GM23248 (cell line): ENCODE results near the gene CSNK2A1. TPM values are rescaled to one million over a fixed set of nuclear protein-coding genes. Genes with fewer than 3 reads are reported as not detected.

Source experiments
- DNase-seq: peaks from one replicate; pipeline ENCODE4 v3.0.0-alpha.2; 2015
- H2AFZ ChIP-seq: fragments of 200-600 bp; sonication (generic); 2 replicates; pipeline ENCODE4 v1.6.1; 2016; ENCODE audit warnings: antibody characterized with exemption
- H3F3A ChIP-seq: fragments of 200-600 bp; sonication (generic); 2 replicates; pipeline ENCODE4 v1.6.1; 2016; ENCODE audit warnings: mild to moderate bottlenecking, antibody characterized with exemption, mixed run types; ENCODE audit not compliant: insufficient read depth
- H3K27ac ChIP-seq: fragments of 200-600 bp; sonication (generic); 2 replicates; pipeline ENCODE4 v1.5.1; 2016; ENCODE audit warnings: mild to moderate bottlenecking
- H3K27me3 ChIP-seq: fragments of 200-600 bp; sonication (generic); replicated peaks from 2 replicates; pipeline ENCODE4 v1.6.1; 2016; ENCODE audit warnings: mild to moderate bottlenecking; ENCODE audit not compliant: insufficient read depth
- H3K36me3 ChIP-seq: fragments of 200-600 bp; sonication (generic); 2 replicates; pipeline ENCODE4 v1.6.1; 2016; ENCODE audit warnings: low read depth, mild to moderate bottlenecking
- H3K4me1 ChIP-seq: fragments of 200-600 bp; sonication (generic); 2 replicates; pipeline ENCODE4 v1.6.1; 2016; ENCODE audit warnings: mild to moderate bottlenecking; ENCODE audit not compliant: insufficient read depth
- H3K4me2 ChIP-seq: fragments of 200-600 bp; sonication (generic); one replicate; pipeline ENCODE4 v1.6.1; 2016; ENCODE audit warnings: mild to moderate bottlenecking; ENCODE audit not compliant: unreplicated experiment
- H3K4me3 ChIP-seq: fragments of 200-600 bp; sonication (generic); 2 replicates; pipeline ENCODE4 v1.5.1; 2016; ENCODE audit warnings: mild to moderate bottlenecking
- H3K79me2 ChIP-seq: fragments of 200-600 bp; sonication (generic); 2 replicates; pipeline ENCODE4 v1.6.1; 2016; ENCODE audit warnings: mild to moderate bottlenecking; ENCODE audit not compliant: insufficient read depth
- H3K9ac ChIP-seq: fragments of 200-600 bp; sonication (generic); 2 replicates; pipeline ENCODE4 v1.6.1; 2016; ENCODE audit warnings: mild to moderate bottlenecking
- H3K9me2 ChIP-seq: fragments of 200-600 bp; sonication (generic); 2 replicates; pipeline ENCODE4 v1.6.1; 2016; ENCODE audit warnings: mixed run types, mild to moderate bottlenecking, moderate library complexity; ENCODE audit not compliant: insufficient read depth
- H3K9me3 ChIP-seq: fragments of 200-600 bp; sonication (generic); one replicate; pipeline ENCODE4 v1.6.1; 2017; ENCODE audit warnings: low read depth
- H4K20me1 ChIP-seq: fragments of 200-600 bp; sonication (generic); 2 replicates; pipeline ENCODE4 v1.6.0; 2016; ENCODE audit not compliant: insufficient read depth
- EZH2 ChIP-seq: fragments of 200-600 bp; sonication (generic); IDR thresholded peaks from 2 replicates; pipeline ENCODE4 v1.6.1; 2018; ENCODE audit warnings: antibody characterized with exemption, mild to moderate bottlenecking; ENCODE audit not compliant: insufficient read depth, poor library complexity, severe bottlenecking
- EZH2phosphoT487 ChIP-seq: fragments of 200-600 bp; sonication (generic); IDR thresholded peaks from 2 replicates; pipeline ENCODE4 v1.6.1; 2018; ENCODE audit warnings: antibody characterized with exemption, moderate library complexity, mild to moderate bottlenecking, low read depth; ENCODE audit not compliant: insufficient read depth
- WGBS, 2 experiments: methylation state at CpG; one replicate each; pipeline ENCODE4 v1.1.6; 2015 to 2017; ENCODE audit warnings: low lambda C conversion rate in 2 of 2, low coverage in 1 of 2; ENCODE audit errors: missing lambda C conversion rate in 2 of 2; 5-methylcytosine and 5-hydroxymethylcytosine counted together
- in situ Hi-C: fragments of 300-500 bp; cut with MboI; formaldehyde crosslinking; loops from 2 replicates; pipeline ENCODE4 v1.15.0; 2020
- polyA plus RNA-seq: library from polyadenylated mRNA; unstranded; fragments of >200 nt; fragmentation: Nextera tagmentation; extraction: Ambion mirVana; gene quantifications from 2 replicates; pipeline ENCODE4 v1.2.1, GENCODE V29; 2016
- total RNA-seq: library from RNA; depleted of rRNA; stranded (reverse); fragments of >200 nt; shearing (Covaris generic); gene quantifications from 2 replicates; pipeline ENCODE4 v1.2.3, GENCODE V29; 2014

CSNK2A1 gene
- total and polyA plus RNA-seq, 2 experiments from 2014 or later: 69.0 to 98.8 TPM

DNA sequence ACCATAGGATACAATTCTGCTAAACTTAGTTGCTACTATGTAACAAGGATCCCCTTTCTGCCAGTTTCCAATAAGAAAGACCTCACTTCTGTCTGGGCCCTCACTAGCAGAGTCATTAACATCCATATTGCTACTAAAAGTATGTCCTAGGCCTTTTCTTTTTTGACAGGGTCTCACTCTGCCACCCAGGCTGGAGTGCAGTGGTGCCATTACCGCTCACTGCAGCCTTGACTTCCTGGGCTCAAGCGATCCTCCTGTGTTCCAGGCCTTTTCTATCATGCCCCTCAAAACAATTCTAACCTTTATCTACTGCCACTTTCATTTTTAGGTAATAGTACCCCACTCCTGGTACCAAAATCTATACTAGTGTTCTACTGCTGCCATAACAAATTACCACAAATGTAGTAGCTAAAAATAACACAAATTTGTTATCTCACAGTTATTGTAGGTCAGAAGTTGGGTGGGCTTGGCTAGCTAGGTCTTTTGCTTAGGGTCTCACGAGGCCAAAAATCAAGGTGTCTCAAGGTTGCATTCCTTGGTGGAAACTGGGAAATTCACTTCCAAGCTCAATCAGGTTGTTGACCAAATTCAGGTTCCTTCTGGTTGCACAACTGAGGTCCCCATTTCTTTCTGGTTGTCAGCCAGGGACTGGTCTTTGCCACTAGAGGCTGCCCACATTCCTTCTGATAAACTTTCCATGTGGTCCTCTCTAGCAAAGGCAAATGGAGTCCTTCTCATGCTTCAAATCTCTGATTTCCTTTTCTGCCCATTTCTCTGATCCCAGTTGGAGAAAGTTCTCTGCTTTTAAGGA is 3.0 kb downstream of the CSNK2A1 start:
- TF ChIP-seq EZH2phosphoT487 (no peak), EZH2 (no peak)
- Histone ChIP-seq H3K4me1 (peaks cover 21% of the 10 kb centered on the region), H3K4me3 (peak overlapping the region; percentile 33; the same call in 1 of the 2 replicates), H2AFZ (no peak overlapping the region), H3K27me3 (no peaks in the 10 kb centered on the region), H3K4me2 (peak overlapping the region; percentile 80), H4K20me1 (peaks cover 51% of the 10 kb centered on the region), H3K9me2 (no peaks in the 10 kb centered on the region), H3K79me2 (peaks cover 80% of the 10 kb centered on the region), H3K27ac (peak overlapping the region; percentile 46), H3K9me3 (no peaks in the 10 kb centered on the region), H3K36me3 (no peaks in the 10 kb centered on the region; the same call in 1 of the 2 replicates), H3K9ac (no peak overlapping the region), H3F3A (peaks cover 25% of the 10 kb centered on the region)
- 97 to 98% methylated on average over 3 of the region's 3 CpGs for WGBS, 2 experiments
- DNase-seq: no peak
- in situ Hi-C loops: no loop called here

- Histone ChIP-seq H3K9ac (peak overlapping the region; percentile 36), H2AFZ (no peak overlapping the region), H3K4me3 (peak overlapping the region; percentile 33), H4K20me1 (peaks cover 51% of the 10 kb centered on the region), H3K36me3 (no peaks in the 10 kb centered on the region; the same call in 1 of the 2 replicates), H3K27ac (peak overlapping the region; percentile 46), H3K4me1 (peaks cover 21% of the 10 kb centered on the region), H3K9me2 (no peaks in the 10 kb centered on the region), H3K27me3 (no peaks in the 10 kb centered on the region), H3K9me3 (no peaks in the 10 kb centered on the region), H3K4me2 (peak overlapping the region; percentile 80), H3K79me2 (peaks cover 87% of the 10 kb centered on the region), H3F3A (peaks cover 25% of the 10 kb centered on the region)
- TF ChIP-seq EZH2phosphoT487 (no peak), EZH2 (no peak)
- in situ Hi-C loops: no loop called here
- 3 to 8% methylated on average over 2 of the region's 2 CpGs for WGBS, 2 experiments
- DNase-seq: peak; percentile 87
Measured at GRCh38 chr20:539848-540247, 3.7 kb downstream of the CSNK2A1 start.

DNA sequence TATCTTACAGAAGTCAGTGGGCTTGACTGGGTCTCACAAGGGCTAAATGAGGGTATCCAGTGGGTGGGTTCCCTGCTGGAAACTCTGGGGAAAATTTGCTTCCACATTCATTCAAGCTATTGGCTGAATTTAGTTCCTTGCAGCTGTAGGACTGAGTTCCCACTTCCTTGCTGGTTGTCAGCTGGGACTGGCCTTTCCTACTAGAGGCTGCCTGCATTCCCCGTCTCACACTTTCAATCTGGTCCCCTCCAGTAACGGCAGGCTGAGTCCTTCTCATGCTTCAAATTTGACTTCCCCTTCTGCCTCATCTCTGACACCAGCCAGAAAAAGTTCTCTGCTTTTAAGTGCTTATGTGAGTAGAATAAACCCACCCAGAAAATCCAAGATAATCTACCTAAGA is 4.4 kb downstream of the CSNK2A1 start:
- H3F3A ChIP-seq: peaks cover 25% of the 10 kb centered on the region
- in situ Hi-C loops: no loop called here
- 64 to 80% methylated on average over 2 of the region's 2 CpGs for WGBS, 2 experiments

GRCh38 chr20:537983-538382 is 5.6 kb downstream of the CSNK2A1 start:
- H2AFZ ChIP-seq: no peak overlapping the region
- H3K4me2 ChIP-seq: no peak overlapping the region
- H3K27me3 ChIP-seq: no peaks in the 10 kb centered on the region
- peaks cover 25% of the 10 kb centered on the region for H3F3A ChIP-seq
- no peaks in the 10 kb centered on the region for H3K9me3 ChIP-seq
- peaks cover 100% of the 10 kb centered on the region for H3K79me2 ChIP-seq
- no peak overlapping the region for H3K27ac ChIP-seq
- H4K20me1 ChIP-seq: peaks cover 66% of the 10 kb centered on the region
- H3K9me2 ChIP-seq: no peaks in the 10 kb centered on the region
- DNase-seq: no peak
- in situ Hi-C loops: no loop called here
- no peaks in the 10 kb centered on the region; the same call in 1 of the 2 replicates for H3K36me3 ChIP-seq
- H3K9ac ChIP-seq: no peak overlapping the region
- no peak for TF ChIP-seq EZH2phosphoT487
- no peak for TF ChIP-seq EZH2
- H3K4me3 ChIP-seq: no peak overlapping the region
- H3K4me1 ChIP-seq: peaks cover 17% of the 10 kb centered on the region
- 91 to 93% methylated on average over 6 of the region's 6 CpGs for WGBS, 2 experiments

More for the DNA sequence above, 4.4 kb downstream of the CSNK2A1 start:
- Histone ChIP-seq H3K9ac (peak overlapping the region; percentile 36; the same call in 1 of the 2 replicates), H3K4me3 (no peak overlapping the region), H3K79me2 (peaks cover 94% of the 10 kb centered on the region), H3K36me3 (no peaks in the 10 kb centered on the region; the same call in 1 of the 2 replicates), H3K27ac (peak overlapping the region; percentile 46), H4K20me1 (peaks cover 54% of the 10 kb centered on the region), H3K9me3 (no peaks in the 10 kb centered on the region), H3K4me1 (peaks cover 18% of the 10 kb centered on the region), H3K4me2 (no peak overlapping the region), H2AFZ (no peak overlapping the region), H3K9me2 (no peaks in the 10 kb centered on the region), H3K27me3 (no peaks in the 10 kb centered on the region)
- no peak for TF ChIP-seq EZH2
- TF ChIP-seq EZH2phosphoT487: no peak
- DNase-seq: no peak
